Measurements from ENCODE around the gene AGRN.

Gene AGRN

DNA sequence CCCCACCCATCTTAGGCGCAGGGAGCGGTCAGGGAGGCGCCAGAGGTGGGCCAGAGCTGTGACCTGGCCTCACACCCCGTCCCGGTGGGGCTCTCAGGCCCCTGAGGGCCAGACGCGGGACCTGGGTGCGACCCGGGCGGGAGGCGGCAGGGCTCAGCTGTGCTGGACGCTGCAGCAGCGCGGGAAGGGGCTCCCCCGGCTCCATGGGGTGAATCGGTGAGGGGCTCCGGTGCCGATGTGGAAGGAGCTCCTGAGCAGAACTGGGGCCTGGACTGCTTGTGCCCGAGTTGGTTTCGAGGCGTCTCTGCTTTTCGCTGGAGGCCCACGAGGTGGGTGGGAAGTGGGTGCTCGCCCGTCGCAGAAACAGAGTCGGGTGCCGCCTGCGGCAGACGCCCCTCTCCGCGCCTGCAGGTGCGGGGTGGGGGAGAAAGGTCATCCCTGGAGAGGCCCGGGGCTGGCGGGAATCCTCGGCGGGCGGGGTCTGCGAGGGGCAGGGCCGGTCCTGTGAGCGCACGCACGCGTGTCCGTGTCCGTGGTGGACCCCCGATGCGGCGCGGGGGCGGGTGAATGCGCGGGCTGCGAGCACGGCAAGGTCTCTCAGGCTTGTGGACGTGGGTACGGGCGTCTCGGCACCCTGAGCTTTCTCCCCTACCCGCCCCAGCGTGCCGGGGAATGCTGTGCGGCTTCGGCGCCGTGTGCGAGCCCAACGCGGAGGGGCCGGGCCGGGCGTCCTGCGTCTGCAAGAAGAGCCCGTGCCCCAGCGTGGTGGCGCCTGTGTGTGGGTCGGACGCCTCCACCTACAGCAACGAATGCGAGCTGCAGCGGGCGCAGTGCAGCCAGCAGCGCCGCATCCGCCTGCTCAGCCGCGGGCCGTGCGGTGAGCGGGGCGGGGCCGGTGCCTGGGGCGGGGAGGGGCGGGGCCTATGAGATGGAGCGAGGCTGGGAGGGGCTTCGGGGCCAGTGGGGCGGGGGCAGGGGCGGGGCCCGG is 20.4 kb downstream of the AGRN start:
- DNase-seq = peak; percentile 75

DNA sequence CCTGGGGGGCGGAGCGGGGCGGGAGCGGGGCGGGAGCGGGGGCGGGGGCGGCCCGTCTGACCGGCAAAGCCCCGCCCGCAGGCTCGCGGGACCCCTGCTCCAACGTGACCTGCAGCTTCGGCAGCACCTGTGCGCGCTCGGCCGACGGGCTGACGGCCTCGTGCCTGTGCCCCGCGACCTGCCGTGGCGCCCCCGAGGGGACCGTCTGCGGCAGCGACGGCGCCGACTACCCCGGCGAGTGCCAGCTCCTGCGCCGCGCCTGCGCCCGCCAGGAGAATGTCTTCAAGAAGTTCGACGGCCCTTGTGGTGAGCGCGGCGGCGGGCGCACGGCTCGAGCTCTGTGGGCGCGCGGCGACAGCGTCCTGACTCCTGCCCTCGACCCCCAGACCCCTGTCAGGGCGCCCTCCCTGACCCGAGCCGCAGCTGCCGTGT is 21.2 kb downstream of the AGRN start:
- DNase-seq = peak; percentile 52

DNA sequence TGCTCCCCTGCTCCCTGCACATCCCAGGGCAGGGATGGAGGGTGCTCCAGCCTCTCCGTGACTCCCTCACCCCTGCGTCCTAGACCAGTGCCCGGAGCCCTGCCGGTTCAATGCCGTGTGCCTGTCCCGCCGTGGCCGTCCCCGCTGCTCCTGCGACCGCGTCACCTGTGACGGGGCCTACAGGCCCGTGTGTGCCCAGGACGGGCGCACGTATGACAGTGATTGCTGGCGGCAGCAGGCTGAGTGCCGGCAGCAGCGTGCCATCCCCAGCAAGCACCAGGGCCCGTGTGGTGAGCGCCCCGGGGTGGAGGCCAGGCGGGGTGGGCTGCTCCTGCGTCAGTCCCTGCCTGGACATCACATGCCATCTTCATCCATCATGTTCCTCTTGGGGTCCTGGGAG is 22.0 kb downstream of the AGRN start:
- DNase-seq = no peak

GRCh38 chr1:1042835-1043234 is 22.9 kb downstream of the AGRN start:
- DNase-seq = no peak

- DNase-seq = no peak
These were observed 23.5 kb downstream of the AGRN start for GRCh38 chr1:1043411-1043810.

- no peak for DNase-seq
These were observed 24.0 kb downstream of the AGRN start for GRCh38 chr1:1043921-1044320.

DNA sequence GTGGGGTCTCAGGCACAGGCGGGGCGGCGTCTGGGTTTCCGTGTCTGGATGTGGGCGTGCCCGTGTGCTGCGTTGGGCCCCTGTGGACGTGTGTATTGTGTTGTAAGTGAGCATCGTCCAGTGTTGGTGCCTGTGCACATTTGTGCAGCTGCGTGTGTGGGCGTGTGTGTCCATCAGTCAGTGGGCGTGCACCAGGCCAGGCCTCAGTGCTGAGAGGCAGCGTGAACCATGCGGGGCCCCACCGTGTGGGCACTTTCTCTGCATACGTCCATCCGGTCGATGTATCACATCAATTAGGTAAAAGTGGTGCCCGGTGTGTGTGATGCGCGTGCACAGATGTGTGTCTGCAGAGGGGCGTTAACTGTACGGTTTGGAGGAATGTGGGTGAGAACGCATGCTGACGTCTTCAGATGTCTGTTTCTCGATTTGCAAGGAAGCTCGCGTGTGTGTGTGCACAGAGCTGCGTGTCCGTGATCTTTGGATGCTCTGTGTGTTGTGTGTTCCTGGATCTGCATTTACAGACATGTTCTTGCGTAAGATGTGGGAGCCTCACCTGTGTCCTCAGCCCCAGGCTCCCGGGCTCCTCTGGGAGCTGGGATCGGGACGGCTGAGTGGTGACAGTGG is 24.6 kb downstream of the AGRN start:
- no peak for DNase-seq

- DNase-seq = no peak
These were observed 25.2 kb downstream of the AGRN start for GRCh38 chr1:1045129-1045528.

GRCh38 chr1:1046243-1046642 is 26.3 kb downstream of the AGRN start:
- DNase-seq = no peak

- DNase-seq = no peak
These were observed 26.8 kb downstream of the AGRN start for GRCh38 chr1:1046767-1047166.

DNA sequence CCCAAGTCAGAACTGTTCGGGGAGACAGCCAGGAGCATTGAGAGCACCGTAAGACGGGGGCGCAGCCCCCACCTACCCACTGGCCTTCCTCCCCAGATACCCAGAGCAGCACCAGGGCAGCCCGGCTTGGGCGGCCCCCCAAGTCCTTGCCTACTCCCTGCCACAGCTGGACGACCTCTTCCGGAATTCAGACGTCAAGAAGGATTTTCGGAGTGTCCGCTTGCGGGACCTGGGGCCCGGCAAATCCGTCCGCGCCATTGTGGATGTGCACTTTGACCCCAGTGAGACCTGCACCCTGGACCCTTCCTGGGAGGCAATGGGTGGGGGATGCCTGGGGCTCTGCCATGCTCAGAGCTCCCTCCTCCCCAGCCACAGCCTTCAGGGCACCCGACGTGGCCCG is 27.5 kb downstream of the AGRN start:
- DNase-seq = no peak

GRCh38 chr1:1047963-1048362 is 28.0 kb downstream of the AGRN start:
- DNase-seq = no peak

GRCh38 chr1:1048765-1049164 is 28.8 kb downstream of the AGRN start:
- DNase-seq = no peak

DNA sequence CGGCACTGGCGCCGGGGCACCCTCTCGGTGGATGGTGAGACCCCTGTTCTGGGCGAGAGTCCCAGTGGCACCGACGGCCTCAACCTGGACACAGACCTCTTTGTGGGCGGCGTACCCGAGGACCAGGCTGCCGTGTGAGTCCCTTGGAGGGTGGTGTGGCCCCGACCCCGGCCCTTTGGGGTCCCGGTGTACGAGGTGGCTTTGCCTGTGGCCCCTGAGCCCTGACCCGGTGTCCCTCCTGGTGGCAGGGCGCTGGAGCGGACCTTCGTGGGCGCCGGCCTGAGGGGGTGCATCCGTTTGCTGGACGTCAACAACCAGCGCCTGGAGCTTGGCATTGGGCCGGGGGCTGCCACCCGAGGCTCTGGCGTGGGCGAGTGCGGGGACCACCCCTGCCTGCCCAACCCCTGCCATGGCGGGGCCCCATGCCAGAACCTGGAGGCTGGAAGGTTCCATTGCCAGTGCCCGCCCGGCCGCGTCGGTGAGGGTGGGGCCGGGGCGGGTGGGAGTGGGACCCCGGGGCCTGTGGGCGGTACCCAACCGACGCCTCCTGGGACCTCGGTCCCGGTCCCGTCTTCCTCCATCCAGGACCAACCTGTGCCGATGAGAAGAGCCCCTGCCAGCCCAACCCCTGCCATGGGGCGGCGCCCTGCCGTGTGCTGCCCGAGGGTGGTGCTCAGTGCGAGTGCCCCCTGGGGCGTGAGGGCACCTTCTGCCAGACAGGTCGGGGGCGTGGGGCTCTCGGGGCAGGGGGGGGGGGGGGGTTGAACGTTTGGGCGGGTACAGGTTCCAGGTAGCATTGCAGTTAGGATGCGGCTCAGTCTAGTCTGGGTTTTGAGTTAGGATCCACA is 29.6 kb downstream of the AGRN start:
- no peak for DNase-seq

DNA sequence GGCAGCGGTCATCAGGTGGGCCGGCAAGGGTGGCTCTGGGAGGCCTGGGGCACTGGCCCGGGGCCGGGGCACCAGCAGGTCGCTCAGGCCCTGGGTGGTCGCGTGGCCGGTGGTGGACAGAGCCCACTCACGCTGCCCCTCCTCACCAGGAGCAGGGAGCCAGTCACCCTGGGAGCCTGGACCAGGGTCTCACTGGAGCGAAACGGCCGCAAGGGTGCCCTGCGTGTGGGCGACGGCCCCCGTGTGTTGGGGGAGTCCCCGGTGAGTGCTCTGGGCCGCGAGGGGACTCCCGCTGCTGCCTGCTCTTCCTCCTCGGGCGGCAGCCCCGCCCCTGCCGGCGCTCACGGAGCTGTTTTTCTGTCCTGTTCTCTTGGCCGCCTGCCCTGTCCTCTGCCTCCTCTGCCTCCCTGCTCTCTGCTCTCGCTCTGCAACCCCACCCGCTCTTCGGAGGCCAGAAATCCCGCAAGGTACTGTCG is 30.7 kb downstream of the AGRN start:
- no peak for DNase-seq

DNA sequence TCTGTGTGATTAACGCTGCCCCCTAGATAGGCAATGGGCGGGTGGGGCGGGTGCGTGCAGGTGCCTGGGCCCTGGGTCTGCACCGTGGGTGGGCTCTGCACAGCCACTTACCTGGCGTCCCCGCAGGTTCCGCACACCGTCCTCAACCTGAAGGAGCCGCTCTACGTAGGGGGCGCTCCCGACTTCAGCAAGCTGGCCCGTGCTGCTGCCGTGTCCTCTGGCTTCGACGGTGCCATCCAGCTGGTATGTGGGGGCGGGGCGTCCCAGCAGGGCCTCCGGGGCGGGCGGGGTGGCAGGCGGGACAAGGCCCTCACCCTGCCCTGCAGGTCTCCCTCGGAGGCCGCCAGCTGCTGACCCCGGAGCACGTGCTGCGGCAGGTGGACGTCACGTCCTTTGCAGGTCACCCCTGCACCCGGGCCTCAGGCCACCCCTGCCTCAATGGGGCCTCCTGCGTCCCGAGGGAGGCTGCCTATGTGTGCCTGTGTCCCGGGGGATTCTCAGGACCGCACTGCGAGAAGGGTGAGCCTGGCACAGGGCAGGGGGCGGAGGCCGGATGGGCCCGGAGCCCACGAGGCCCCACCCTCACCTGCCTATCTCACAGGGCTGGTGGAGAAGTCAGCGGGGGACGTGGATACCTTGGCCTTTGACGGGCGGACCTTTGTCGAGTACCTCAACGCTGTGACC is 31.3 kb downstream of the AGRN start:
- DNase-seq = no peak

DNA sequence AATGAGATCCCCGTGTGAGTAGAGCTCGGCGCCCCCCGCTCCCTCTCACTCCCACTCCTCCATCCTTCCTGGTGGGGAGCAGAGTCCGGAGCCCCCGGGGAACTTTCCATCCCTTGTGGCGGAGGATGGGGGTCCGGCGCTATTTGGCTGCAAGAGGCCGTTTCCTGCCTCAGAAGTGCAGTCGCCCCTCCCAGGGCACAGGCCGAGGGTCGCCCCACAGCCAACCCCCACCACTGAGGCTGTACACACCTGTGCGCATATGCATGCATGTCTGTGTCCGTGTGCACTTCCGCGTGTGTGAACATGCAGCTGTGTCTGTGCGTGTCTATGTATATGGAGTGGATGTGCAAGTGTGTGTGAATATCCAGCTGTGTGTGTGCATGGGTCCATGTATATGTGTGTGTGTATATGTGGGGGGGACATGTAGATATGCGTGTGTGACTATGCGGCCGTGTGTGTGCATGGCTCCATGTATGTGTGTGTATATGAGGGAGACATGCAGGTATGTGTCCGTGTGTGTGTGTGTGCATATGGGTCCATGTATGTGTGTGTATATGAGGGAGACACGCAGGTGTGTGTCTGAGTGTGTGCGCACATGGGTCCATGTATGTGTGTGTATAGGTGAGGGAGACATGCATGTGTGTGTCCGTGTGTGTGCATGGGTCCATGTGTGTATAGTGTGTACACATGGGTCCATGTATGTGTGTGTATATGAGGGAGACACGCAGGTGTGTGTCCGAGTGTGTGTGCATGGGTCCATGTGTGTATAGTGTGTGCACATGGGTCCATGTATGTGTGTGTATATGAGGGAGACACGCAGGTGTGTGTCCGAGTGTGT is 32.3 kb downstream of the AGRN start:
- DNase-seq = no peak

GRCh38 chr1:1053022-1053421 is 33.1 kb downstream of the AGRN start:
- no peak for DNase-seq

GRCh38 chr1:1053682-1054081 is 33.8 kb downstream of the AGRN start:
- DNase-seq = no peak

GRCh38 chr1:1054099-1054700 is 34.3 kb downstream of the AGRN start:
- DNase-seq = no peak

GRCh38 chr1:1054971-1055370 is 35.1 kb downstream of the AGRN start:
- no peak for DNase-seq
